Stomach (tissue), 4 donors: ENCODE results near the gene APBA1.

Source experiments
- EP300 ChIP-seq: sonication (generic); formaldehyde crosslinking; IDR thresholded peaks from one replicate; pipeline ENCODE4 v1.6.1; 2017; ENCODE audit warnings: antibody characterized with exemption
- POLR2A ChIP-seq, 4 donors: fragments of 450-650 bp; IDR thresholded peaks; one replicate each; pipeline ENCODE4 v1.6.1; 2016; ENCODE audit warnings: antibody characterized with exemption in 4 of 4, control low read depth in 2 of 4, mild to moderate bottlenecking in 1 of 4, moderate library complexity in 1 of 4
- POLR2AphosphoS5 ChIP-seq, 3 donors: sonication (generic); formaldehyde crosslinking; IDR thresholded peaks; one replicate each; pipeline ENCODE4 v1.6.1; 2016; ENCODE audit warnings: antibody characterized with exemption in 3 of 3
- TF ChIP-seq, protein P1 (sequence below), 7 experiments: fragments of 450-650 bp in 4 of 7; fragments of 200-600 bp in 3 of 7; sonication (generic) in 3 of 7; IDR thresholded peaks; one replicate each; pipeline ENCODE4 v1.5.1; 2016 to 2019; ENCODE audit warnings: antibody characterized with exemption in 7 of 7, control low read depth in 2 of 7, mild to moderate bottlenecking in 1 of 7

DNA sequence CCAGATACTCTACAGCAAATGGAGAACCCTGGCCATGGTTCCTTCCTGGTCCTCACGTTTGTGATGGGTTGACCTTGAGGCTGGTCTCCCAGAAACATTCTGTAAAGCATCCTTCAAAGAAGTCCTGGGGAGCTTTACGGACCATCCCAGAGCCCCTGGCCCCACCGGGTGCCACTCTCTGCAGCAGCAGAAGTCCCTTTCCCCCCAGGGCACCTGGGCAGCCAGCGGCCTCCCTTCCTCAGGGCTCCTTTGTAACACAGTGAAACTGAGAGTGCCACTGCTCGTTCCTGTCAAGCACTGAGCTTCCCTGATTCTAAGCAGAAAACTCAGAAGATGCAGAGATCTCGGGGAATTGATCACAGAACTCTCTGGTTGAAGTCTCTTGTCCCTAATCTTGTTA, 242.9 kb downstream of the APBA1 start:
- TF ChIP-seq, protein P1, sequence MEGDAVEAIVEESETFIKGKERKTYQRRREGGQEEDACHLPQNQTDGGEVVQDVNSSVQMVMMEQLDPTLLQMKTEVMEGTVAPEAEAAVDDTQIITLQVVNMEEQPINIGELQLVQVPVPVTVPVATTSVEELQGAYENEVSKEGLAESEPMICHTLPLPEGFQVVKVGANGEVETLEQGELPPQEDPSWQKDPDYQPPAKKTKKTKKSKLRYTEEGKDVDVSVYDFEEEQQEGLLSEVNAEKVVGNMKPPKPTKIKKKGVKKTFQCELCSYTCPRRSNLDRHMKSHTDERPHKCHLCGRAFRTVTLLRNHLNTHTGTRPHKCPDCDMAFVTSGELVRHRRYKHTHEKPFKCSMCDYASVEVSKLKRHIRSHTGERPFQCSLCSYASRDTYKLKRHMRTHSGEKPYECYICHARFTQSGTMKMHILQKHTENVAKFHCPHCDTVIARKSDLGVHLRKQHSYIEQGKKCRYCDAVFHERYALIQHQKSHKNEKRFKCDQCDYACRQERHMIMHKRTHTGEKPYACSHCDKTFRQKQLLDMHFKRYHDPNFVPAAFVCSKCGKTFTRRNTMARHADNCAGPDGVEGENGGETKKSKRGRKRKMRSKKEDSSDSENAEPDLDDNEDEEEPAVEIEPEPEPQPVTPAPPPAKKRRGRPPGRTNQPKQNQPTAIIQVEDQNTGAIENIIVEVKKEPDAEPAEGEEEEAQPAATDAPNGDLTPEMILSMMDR (IDR thresholded peaks at IDR 0.05) = no peak
- TF ChIP-seq POLR2A (IDR thresholded peaks at IDR 0.05) (no peak), EP300 (no peak), POLR2AphosphoS5 (IDR thresholded peaks at IDR 0.05) (no peak)
